ENCODE data around the gene AUNIP.

AUNIP gene, protein sequence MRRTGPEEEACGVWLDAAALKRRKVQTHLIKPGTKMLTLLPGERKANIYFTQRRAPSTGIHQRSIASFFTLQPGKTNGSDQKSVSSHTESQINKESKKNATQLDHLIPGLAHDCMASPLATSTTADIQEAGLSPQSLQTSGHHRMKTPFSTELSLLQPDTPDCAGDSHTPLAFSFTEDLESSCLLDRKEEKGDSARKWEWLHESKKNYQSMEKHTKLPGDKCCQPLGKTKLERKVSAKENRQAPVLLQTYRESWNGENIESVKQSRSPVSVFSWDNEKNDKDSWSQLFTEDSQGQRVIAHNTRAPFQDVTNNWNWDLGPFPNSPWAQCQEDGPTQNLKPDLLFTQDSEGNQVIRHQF

DNA sequence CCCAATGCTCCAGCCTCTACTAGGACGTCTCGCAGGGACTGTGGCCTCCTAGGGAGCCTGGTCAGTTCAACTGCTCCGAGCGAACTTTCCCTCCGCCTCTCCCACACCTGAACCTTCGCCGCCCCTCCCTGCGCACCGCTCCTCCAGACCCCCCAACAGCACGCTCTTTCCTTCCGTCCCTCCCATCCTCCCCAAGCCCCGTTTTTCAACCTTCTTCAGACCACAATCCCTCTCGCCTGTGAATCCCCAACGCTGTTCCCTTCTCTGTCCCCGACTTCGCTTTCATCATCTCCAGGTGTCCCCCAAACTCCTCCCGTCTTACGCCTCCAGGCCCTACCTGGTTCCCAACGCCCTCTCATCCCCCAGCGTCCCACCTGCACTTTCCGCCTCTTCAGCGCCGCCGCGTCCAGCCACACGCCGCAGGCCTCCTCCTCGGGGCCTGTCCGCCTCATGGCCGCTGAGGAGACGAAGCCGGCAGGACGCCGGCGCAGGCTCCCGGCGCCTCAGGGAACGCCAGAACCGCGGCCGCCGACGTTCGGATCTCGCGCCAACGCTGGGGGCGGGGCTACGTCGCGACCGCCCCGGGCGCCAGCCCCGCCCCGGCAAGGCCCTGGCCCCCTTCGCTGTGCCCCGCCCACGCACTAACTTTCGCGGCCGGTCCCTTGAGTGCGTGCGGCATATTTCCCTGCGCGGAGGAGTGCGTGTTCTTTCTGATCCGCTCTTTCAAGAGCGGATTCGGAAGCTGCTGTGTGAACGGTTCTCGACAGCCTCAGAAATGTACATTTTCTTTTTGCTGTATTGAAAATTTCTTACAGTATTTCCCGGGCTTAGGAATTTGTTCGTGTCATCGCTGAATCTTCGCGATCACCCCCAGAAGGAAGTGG lies at the start of gene AUNIP:
AUNIP (minus strand) TSS at position 552 of the 884 bp plus-strand sequence; CDS start at position 452, 100 bp downstream.
- peak in 55 of 58 donors; percentile 17 to 87 (median 54) for DNase-seq

DNA sequence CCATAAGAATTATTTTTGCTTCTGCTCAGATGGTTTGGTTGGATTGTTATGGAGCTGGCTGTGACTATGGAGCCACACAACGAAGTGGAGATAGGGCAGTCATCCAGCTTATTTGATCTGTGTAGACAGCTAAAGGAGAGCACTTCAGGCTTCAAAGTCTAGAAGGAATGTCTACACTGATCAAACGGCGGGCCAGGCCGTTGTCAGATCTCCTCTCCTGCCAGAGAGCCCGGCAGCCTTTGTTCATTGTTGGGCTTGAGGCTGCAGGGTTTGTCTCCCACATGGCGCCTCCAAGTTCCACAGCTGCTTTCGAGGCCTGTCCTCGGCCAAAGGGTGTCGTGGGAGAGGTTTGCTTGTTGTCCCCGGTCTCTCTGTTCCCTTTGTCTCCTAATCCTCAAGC lies 49.8 kb upstream of the AUNIP start:
- peak in 26 of 58 donors; percentile 15 to 68 (median 46) for DNase-seq

- peak in 3 of 58 donors; percentile 9 to 54 (median 11) for DNase-seq
Observed at GRCh38 chr1:25908161-25908560, 48.9 kb upstream of the AUNIP start.

DNA sequence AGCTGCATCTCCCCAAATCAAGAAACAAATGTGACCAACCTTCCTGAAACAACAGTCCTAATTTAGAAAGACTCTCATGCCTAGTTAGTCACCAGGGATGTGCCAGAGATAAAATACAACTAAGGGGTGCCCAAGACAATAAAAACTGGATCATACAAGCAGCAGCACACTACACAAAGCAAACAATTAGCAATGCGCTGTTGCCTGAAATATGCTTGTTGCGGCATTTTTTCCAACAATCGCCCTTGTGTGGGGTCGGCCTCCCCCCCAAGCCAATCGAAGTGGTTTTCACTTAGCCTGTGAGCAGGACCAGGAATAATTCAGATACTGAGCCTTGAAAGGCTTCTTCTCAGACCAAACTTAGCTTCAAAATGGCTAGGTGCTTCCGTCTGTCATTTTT lies 48.3 kb upstream of the AUNIP start:
- DNase-seq, result peak in 1 of 58 donors; percentile 18

- peak in 17 of 58 donors; percentile 33 to 70 (median 52) for DNase-seq
Observed at GRCh38 chr1:25906644-25907300, 47.5 kb upstream of the AUNIP start.

DNA sequence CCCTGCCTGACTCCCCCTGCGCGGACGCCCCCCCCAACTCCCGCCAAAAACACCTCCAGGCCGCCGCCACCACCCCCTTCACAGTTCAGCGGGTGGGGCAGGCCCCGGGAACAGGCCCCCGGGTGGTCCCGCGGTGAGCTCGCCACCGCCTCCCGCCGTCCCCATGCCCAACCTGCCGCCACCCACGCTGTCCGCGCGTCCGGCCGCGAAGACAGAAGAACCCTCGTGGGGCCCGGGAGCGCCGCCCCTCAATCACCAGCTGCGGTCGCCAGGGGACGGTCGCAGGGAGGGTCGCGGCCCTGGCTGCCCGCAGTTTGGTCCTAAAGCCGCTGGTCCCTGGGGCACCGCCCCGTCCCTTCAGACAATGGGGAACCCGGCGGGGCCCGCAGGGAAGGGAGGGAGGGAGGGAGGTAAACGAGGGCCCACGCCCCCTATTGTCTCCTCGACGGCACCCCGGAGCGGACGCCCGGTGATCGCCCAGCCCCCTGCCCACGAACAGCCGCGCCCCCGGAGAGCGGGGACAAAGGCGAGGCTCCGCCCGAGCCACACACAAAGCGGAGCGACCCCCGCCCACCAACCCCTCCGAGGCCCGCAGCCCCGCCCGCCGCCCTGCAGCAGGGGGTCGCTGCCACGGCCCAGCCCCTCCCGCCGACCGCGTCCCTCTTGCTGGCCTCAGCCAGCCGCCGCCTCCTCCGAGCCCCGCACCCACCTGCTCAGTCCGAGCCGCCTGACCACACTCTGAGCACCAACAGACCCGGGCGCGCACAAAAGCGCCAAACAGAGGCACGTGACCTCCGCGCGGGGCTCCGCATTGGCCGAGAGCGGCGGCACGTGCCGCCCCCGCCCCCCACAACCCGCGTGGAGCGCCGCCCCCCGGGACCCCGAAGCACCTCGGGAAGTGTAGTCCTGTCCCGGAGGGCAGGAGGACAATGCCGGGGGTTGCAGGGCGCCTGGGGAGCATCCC lies 46.7 kb upstream of the AUNIP start, which contains the start of gene STMN1:
STMN1 (minus strand) TSS at position 740 of the 964 bp plus-strand sequence. CDS start 1,743 bp downstream, outside the sequence.
- DNase-seq, result peak; percentile 51 to 97 (median 92)

GRCh38 chr1:25904943-25905679 lies 45.9 kb upstream of the AUNIP start:
- DNase-seq, result peak in 57 of 58 donors; percentile 38 to 98 (median 92)

- DNase-seq, result no peak
Observed at GRCh38 chr1:25903986-25904385, 44.7 kb upstream of the AUNIP start.

DNA sequence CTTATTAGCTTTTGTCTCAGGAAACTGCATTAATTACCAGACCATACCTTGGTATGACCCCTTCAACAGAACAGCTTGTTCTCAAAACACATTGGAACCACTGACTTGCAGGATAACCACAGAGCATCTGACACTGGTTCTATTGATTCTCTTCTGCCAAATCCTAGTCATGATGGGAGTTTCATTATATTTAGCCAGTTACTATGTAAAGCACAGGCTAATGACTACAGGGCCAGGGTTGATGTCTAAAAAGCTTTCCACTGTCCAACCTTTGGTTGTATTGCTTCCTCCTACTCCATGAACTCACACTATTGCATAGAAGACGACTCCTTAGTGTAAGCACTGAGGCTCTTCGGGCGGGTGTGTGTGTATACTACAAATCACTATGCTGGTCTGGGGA lies 43.2 kb upstream of the AUNIP start:
- no peak for DNase-seq

DNA sequence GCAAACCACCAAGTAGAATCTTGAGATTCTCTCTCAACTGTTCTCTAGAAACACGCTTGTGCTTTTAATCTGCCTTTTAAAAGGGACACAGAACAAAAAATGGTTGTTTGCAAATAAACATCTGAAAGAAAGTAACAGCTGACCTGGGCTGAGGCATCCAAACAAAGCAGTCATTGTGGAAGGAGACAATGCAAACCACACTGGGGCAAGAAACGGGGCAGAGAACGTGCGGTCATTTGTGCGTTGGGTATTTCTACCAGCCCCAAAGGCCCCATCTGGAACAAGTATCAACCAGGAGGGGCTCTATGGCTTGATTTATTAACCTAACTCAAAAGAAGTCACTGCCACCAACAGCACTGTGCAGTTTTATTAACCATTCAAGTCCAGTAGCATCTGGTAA lies 41.0 kb upstream of the AUNIP start:
- peak in 36 of 58 donors; percentile 9 to 86 (median 53) for DNase-seq

DNA sequence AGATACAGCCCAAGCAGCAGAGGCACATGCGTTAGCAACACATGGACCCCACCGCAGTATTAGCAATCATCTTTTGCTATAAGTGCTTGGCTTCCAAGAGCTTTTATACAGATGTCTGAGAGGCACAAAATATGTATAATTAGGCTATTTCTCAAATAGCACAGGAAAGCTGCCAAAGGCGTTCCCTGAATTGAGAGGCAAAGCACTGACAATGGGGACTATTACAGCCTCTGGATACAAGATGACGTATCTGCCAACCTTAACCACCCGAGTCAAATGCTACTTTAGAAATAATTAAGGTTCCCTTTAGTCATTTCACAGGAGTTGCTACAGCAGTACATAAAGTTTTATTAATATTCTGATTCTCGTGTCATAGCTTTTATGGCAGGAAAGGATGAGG lies 40.5 kb upstream of the AUNIP start:
- peak in 5 of 58 donors; percentile 13 to 37 (median 31) for DNase-seq

GRCh38 chr1:25898223-25899015 lies 39.2 kb upstream of the AUNIP start:
- no peak for DNase-seq

- peak in 6 of 58 donors; percentile 16 to 28 (median 24) for DNase-seq
Observed at GRCh38 chr1:25897754-25898153, 38.5 kb upstream of the AUNIP start.

DNA sequence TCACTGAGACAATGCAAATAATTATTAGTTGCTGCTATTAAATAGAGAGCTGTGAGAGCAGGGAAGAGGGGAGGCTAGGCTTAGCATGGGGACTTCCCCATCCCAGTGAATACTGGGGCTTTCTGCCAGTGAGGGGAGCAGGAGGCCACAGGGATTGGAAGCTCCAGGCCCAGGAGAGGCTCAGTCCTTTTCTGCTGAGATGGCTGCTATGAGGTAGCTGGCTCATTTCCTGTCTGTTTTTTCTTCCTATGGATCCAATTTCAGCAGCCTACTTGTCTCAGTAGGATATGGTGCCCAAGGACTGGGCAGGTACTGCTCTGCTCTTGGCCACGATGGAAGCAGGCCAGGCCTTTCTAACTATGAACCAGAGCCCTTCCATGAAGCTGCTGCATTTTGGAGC lies 37.0 kb upstream of the AUNIP start:
- DNase-seq, result no peak

DNA sequence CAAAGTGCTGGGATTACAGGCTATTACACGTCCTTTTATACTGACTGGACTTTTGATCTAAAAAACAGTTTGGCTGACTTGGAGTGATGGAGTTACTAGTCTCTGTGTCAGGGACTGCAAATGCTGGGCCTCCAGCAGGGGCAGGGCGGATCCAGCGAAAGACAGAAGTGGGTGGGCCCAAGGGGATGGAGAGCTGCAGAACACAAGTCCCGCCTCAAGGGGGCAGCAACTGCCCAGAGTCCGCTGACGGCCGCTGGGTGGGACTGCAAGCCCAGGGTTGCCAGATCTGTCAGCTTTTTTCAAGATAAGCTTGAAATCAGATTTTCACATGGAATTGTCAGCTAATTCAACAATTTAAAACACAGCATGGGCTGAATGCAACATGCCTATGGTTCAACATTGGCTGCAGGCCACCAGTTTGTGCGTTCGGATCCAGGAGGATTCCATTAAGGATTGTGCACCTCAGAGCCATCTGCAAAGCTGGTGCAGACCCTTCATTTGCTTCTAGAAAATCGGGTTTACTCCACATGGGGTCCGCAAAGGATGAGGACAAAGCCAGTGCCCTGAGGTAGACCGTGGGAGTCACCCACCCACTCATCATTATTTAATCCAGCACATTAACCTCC lies 36.2 kb upstream of the AUNIP start:
- DNase-seq, result peak; percentile 30 to 95 (median 85)

DNA sequence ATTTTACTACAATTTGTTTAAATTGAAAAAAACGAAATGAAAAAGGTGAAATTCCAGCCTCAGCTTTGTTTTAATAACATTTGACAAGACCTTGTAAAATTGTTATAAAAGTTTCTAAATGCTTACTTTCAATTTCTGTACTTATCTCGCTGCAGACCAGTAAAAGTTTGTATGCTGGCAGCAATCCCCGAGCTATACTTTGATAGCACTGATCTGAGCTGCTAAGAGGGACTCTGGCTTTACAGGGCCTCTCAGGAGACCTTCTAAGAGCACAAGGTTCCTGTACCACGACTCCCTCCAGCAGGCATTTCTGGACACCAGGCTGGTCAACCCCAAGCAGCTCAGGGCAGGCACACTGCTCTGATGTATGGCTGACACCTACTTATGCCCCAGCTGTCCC lies 33.9 kb upstream of the AUNIP start:
- no peak for DNase-seq

DNA sequence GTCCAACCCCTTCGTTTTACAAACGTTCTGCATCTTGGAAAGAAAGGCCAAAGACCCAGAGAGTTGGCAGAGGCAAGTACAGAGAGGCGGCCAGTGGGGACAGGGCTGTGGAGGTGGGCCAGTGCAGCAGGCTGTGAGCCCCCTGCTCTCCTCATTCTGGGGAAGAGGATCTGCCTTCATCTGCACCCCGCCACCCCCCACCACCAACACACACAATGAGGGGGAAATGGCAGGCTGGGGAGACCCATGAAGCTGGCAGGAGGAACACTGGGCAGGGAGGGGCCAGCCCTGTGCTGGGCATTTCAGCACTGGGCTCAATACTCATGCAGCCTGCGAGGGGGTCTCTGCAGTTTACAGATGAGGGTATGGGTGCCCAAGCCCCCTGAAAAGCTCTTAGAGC lies 32.3 kb upstream of the AUNIP start:
- no peak for DNase-seq

Measured in anterior cingulate cortex (tissue), 58 donors.